HG02610 (cell line): ENCODE data around the gene USP6NL.
"Not testable (repeated sequence)": the region's sequence is repeated elsewhere in the genome, so short reads cannot be mapped to it uniquely, and the experiment has no call there.

Experiments used
- ATAC-seq: cut with Tn5 transposase; IDR thresholded peaks from one replicate; pipeline ENCODE4 v1.9.1; 2021; ENCODE audit warnings: mild to moderate bottlenecking, moderate library complexity; ENCODE audit not compliant: unreplicated experiment

USP6NL gene

DNA sequence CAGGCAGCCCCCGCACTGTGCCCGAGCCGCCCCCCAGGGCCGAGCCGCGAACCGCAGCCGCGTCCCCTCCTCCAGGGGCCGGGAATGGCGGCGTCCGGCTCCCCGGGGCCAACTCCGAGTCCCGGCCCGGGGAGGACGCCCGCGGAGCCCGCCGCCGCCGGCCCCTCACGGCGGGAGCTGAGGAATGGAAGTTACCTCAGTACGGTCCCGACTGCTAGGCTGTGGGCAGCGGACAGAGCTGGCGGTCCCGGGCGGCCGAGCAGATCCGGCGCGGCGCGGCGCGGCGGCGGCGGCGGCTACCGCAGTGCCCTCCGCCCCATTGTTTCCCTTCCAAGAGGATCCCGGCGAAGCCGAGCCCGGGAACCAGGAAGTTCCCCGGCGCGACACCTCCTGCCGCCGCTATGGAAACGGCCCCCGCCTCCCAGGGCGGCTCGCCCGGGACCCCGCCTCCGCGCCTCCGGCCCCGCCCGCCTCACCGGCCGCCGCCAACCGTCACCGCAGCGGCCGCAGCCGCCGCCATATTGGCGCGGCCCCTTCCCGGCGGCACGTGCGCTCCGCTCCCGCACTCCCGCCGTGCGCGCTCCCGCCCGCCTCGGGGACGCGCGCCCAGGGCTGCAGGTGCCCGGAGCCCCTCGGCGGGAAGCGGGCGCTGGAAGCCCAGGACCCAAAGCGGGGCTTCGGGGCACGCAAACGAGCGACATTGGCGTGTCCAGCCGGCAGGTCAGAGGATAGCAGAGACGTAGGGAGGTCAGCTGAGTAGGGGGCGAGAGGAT, at the start of gene USP6NL:
Gene USP6NL, minus strand, starts transcription at position 403 of the 773 bp plus-strand sequence. CDS start 14,016 bp downstream, outside the sequence.
- peak; percentile 48 for ATAC-seq

DNA sequence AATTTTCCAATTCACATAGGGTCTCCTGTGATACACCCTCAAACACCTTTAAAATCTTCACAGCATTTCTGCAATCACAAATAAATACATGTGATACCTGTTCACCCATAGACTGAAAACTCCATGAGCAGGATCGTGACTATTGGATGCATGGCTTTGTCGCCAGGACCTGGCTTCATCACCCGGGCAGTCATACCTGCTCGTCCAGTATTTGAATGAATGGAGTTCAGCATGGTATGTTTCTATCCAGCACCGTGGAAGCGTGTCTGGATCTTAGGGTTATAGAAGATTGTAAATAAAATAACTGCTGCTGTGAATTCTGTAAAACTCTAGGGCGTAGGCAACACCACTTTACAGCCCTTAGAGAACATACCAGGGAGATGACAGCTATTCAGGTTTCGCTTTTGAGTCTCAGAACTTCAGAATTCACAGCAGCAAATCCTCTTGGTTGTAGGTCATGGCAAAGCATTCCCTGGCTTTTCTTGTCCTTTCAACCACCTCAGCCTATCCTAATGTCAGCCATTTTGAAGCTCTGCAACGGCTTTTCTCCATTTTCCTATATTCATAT, 47.4 kb upstream of the USP6NL start:
- ATAC-seq, result no peak

DNA sequence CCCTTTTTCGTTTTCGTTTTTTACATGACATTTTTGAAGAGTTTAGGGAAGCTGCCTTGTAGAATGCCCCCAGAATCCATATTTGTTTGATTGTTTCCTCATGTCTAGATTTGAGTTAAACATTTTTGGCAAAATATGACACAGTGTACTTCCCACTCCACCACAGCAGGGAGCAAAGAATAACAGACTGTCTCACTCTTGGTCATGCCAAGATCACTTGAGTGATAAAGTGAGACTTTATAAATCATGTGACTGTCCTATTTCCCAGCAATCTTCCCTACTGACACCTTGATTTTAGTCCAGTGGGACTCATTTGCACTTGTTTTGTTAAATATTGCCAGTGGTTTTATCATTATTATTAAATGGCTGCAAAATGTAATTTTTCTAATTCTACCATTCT, 44.4 kb upstream of the USP6NL start:
- ATAC-seq, result no peak

DNA sequence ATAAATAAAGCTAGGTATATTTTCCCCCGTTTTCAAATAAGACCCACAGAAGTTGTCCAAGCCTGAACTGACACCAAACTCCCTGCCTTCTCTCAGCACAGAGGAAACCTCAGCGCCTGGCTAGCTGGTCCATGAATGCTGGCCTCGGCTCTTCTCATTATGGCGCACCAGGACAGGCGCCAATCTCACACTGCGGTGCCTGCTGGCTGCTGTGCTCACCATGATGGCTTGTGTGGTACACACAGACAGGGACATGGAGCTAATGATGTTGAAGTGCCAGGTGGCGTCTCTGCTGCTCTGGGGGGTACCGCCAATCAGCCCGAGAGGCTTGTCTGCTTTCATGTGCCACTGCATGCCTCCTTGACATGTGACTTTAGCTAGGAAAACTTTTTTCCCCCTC, 43.2 kb upstream of the USP6NL start:
- ATAC-seq, result no peak

DNA sequence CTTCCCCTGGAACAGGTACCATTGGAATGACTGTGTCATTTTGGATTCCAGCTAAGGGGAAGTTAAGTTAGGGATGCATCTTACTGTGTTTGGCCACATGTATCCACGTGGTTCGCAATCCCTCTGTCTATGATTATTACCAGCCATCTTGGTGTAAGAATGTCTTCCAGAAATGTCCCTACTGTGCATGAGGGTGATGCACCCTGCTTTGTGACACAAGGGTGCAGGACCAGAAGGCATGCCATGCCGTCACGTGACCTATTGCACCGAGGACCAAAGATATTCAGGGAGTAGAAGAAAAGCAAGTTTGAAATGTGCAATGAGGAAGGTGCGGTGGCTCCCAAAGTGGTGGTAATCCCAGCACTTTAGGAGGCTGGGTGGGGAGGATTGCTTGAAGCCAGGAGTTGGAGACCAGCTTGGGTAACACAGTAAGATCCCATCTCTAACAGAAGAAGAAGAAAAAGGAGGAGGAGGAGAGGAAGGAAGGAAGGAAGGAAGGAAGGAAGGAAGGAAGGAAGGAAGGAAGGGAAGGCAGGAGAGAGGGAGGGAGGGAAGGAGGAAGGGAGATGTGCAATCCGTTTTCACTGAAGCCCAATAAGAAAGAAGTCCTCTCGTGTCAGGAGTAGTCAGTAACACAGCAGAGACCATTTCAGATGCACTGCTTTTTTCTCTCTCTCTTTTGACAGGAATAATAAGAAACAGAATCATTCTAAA, 42.5 kb upstream of the USP6NL start:
- no peak for ATAC-seq

DNA sequence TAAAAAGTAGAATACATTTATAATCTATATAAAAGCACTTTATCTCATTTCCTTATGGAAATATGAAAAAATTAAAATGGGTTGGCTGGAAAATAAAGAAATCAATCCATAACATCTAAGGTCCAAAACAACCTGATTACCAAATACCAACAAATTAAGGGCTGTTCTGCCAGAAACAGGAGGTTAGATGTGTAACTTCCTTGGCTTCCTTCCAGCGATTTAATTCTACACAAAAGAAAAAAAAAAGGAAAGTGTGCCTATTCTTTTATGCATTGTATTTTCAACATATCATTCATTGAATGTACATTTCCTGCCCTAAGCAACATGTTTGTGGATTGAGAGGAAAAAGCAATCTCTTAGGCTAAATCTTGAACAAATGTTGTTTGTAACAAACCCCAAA, 36.2 kb upstream of the USP6NL start:
- no peak for ATAC-seq

DNA sequence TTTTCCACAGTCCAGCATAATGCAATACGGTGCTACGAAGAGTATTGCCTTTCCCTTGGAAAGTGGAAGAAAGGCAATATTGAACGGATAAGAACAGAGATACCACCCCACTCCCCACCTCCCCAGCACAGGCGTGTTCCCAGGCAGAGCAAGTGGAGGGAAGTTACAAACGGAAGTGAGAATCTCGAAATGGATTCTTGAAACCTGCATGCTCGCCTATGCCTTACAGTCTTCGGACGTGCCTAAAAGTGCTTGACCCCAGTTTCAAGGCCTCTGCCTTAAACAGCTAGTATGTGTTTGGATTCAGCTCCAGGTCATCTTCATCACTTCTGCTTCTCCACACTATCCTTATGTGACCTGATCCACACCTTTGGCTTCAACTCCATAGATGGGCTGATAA, 35.0 kb upstream of the USP6NL start:
- no peak for ATAC-seq

DNA sequence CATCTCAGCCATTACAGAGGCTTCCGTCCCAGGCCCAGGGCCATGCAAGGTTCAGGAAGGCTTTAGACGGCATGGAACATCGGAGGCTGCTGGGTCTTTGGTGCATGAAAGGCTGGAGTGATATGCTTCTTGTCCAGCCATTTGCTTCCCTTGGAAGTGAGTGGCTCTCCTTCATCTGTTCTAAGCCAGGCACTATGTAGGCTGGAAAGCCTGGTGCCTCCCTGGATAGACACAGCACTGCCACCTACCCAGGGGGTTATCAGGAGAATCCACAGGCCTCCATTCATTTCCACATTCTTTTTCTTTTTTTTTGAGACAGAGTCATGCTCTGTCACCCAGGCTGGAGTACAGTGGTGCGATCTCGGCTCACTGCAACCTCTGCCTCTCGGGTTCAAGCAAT, 31.6 kb upstream of the USP6NL start:
- ATAC-seq, result no peak

DNA sequence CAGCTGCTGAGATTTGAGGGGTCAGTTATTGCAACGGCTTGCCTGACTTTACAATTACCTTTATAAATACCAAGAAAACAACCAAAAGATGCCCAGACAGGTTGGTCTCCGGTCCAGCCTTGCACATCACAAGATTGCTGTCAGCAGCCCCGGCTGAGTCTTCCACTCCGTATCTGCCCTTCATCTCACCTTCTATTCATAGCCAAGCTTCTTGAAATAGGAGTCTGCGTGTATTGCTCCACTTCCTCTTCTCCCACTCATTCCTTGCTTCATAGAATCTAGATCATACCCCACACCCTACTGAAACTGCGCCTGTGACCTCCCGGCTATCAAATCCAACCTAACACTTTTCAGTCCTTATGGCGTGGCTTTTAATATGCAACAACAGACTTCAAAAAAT, 31.1 kb upstream of the USP6NL start:
- no peak for ATAC-seq

DNA sequence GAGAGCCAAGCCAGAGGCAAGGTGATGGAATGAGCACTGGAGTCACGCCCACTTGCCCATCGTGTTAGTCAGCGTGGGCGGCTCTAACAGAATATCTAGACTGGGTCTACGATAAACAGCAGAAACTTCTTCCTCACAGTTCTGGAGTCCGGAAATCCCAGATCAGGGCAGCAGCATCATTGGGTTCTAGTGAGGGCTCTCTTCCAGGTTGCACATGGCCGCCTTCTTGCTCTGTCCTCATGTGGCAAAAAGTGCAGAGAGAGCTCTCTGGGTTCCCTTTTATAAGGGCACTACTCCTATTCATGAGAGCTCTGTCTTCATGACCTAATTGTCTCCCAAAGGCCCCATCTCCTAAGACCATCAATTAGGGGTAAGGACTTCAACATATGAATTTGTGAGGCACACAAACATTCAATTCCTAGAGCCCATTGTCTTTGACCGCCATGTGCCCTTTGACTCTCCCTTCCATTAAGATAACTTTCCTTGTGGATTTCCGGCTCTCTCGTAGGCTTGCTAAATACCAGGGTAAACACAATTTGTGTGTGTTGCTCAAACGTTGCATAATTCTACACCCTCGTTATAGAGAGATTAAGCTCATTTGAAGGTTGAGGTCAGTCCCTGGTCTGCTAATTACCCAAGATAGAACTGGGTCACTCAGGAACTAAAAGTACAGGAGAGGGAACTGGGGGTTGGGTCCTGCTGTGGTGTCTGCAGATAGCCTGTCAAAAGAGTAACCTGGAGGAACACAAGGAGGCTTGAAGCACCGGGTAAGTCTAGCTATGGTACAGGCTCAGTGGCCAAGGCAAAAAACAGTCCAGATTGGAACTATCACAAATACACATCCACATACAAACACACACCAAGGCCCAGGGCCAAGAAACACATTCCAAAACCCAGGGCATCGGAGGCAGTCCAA, 28.7 kb upstream of the USP6NL start:
- ATAC-seq, result no peak

DNA sequence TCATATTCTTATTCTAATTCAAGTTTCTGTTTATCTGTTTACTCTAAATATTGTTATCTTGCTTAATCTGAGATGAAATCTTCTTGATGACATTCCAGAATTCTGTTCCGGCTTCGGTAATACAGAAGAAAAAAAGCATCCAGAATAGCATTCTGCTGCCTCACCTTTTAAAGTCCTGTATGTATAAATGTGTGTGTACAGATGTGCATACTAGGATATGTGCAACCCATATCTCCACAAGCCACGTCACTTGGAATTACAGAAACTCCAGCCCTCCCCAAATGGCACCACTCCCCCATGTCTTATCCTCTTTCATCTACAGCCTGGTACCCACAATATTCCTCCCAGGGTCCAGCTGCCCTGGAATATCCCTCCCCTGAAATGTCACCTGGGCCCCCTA, 27.9 kb upstream of the USP6NL start:
- ATAC-seq, result no peak

DNA sequence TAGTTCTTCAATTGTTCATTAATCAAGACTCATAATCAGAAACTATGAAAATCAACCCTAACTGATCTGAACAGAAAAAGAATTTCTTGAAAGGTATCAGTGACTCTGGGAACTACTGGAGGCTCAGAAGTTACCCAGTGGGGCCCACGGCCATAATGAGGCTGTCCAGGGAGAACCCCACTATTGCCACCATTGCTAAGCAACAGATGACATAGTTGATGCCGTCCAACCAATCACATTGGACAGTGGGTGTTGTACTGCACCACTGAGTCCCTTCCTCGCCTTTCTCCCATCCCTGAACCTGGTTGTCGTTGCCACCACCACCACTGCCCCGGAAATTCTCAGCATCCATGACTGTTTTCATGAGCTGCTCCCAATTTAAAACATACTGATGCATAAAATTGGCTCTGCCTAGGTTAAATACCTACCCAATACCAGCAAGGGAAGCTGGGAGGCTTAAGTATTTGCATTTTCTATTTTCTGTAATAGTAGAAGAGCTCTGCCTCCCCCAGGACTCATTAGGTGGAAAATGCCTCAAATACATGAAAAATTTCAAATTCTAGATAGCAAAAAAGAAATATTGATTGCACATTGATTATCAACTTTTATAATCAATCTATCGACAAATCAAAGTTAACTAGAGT, 26.7 kb upstream of the USP6NL start:
- ATAC-seq, result no peak

DNA sequence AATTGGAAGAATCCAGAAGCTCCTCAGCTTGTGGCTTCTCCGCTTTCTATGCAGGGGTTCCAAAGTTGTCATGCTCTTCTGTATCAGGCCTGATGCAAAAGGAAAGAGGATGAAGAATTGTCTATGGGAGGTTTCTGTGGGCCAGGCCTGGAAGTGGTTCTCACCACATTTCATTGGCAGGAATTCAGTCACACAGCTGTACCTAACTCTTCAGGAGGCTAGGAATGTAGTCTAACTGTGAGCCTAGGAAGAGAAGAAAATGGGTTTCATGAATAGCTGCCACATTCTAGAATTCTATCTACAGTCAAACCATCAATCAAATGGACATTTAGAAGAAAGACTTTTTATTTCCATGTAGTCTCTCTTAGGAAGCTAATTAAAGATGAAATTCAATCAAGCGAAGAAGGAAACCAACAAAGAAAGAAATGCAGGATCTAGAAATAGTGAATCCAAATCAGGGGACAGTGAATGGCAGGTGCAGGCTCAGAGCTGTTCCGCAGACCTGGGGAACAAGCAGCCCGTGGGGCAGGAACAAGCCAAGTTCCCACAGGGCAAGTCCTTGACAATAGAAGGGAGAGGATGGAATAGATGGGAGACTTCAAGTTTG, 25.4 kb upstream of the USP6NL start:
- ATAC-seq, result no peak

DNA sequence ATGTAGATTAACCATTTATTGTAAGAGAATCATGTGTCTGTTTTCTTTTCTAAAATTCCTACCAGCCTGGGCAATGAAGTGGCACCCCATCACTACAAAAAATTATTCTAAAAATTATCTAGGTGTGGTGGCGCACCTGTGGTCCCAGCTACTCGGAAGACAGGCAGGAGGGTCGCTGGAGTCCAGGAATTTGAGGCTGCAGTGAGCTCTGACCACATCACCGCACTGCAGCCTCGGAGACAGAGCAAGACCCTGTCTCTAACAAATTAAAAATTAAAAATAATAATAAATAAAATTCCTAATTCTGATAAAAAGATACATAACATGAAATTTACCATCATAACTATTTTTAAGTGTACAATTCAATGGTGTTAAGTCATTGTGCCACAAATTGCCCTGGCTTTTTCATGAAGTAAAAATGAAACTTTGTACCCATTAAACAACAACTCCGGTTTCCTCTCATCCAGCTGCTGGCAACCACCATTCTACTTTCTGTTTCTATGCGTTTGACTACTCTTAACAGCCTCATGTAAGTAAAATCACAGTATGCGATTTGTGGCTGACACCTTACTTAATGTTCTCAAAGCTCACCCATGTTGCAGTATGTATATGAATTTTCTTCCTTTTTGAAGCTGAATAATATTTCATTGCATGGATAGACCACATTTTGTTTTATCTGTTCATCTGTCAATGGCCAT, 20.6 kb upstream of the USP6NL start:
- peak; percentile 98 for ATAC-seq

DNA sequence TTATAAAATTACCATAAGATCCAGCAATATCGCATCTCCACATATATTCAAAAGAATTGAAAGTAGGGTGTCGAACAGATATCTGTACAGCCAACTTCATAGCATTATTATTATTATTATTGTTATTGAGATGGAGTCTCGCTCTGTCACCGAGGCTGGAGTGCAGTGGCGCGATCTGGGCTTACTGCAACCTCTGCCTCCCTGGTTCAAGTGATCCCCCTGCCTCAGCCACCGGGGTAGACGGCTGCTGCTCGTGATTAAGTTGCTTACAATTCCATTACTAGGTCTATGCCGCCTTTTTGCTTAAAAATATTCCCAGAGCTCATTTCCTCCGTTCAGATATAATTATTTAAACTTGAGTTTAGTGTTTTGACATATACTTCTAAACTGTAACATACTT, 19.8 kb upstream of the USP6NL start:
- no peak for ATAC-seq

DNA sequence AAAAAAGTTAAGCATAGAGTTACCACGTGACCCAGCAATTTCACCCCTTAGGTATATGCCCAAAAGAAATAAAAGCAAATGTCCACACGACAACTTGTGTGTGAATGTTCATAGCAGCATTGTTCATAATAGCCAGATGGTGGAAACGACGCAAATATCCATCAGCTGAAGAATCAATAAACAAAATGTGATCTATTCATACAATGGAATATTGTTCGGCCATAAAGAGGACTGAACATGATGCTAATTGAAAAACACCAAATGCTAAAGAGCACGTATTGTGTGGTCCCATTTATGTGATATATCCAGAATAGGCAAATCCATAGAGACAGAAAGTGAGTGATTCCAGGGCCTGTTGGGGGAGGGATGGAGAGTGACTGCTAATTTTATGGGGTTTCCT, 18.3 kb upstream of the USP6NL start:
- no peak for ATAC-seq

DNA sequence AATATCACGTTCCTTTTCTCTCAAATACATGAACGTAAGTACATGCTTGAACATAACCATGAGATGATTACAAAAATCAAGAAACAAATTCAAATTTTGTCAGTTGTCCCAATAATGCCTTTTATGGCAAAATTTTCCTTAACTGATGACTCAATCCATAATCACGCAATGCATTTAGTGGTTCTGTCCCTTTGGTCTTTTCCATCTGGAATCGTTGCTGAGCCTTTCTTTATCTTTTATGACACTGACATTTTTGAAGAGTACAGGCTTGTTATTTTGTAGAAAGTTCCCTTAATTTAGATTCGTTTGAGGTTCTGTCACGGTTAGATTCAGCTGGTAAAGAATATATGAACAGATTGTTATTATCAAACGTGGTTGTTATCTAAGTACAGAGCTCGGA, 16.5 kb upstream of the USP6NL start:
- not testable (repeated sequence) for ATAC-seq

DNA sequence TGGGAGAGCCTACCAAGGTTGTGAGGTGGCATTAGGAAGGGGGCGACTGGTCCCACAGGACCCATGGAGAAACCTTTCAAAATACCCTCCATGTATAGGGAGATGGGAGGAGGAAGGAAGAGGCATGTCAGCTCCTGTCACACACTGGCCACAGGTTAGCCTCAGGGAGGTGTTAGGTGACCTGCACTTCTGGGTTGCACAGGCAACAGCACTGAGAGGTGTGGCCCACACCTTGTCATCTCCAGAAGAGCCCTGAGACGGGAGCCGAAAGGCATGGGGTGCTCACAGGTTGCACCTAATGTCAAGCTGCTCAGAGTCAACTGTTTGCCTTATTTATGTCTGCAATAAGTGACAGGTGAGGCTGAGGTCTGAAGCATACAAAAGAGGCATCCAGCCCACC, 14.6 kb upstream of the USP6NL start:
- ATAC-seq, result no peak

DNA sequence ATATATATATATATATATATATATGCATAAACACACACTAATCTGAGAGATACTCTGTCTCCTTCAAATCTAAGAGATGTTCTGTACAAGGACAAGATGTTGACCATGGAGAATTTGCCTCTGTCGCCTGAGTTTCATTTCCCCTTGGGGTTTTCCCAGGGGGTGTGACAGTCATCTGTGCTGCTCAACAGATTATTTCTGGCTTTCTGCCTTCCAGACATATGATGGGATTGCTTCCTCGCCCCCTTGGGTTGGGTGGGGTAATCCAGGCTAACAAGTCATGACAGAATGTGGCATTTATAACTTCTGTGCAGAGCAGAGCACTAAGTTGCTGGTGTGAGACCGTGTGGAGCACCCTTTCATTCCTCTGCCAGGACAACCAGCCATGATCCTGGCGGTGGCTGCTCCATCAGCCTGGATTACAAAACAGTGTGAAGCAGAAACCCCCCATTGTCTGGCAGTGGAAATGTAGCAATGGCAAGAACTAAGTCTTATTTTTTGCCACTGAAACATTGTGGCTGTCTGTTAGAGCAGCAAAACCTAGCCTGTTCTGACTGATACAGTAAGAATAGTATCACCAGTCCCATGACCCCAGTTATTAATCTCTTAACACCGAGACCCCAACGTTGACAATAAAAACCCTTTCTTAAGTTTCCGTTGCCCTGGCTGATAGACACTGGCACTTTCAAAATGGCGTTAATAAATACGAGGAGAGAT, 13.7 kb upstream of the USP6NL start:
- ATAC-seq, result peak; percentile 88
